ENCODE data around the gene DCDC2B.

The DCDC2B gene

DNA sequence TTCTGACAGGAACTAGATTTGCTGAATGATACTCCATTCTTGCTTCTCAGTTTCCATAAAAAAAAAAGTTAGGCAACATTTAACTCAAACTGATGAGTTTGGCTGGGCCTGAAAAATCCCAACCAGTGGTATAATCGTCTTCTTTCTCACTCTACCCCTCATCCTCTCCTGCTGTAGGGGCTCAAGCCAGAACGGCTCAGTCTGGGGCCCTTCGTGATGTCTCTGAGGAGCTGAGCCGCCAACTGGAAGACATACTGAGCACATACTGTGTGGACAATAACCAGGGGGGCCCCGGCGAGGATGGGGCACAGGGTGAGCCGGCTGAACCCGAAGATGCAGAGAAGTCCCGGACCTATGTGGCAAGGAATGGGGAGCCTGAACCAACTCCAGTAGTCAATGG lies 27.8 kb upstream of the DCDC2B start:
- Histone ChIP-seq H3K4me3 (ENCODE audit: extremely low read depth, insufficient read depth, low read length, poor library complexity, severe bottlenecking) (peak overlapping the region; percentile 71), H3K4me1 (ENCODE audit: control insufficient read depth, insufficient read depth, low read length, poor library complexity, severe bottlenecking) (peaks cover 17% of the 10 kb centered on the region), H3K9me3 (ENCODE audit: control insufficient read depth, low read length) (no peaks in the 10 kb centered on the region), H3K27ac (ENCODE audit: low read depth, low read length, severe bottlenecking) (no peak overlapping the region), H3K36me3 (ENCODE audit: control insufficient read depth, insufficient read depth, low read length) (peaks cover 55% of the 10 kb centered on the region)
- WGBS, 2 experiments (ENCODE audit: insufficient coverage in 2 of 2), result 97 to 100% methylated on average over 9 of the region's 9 CpGs

DNA sequence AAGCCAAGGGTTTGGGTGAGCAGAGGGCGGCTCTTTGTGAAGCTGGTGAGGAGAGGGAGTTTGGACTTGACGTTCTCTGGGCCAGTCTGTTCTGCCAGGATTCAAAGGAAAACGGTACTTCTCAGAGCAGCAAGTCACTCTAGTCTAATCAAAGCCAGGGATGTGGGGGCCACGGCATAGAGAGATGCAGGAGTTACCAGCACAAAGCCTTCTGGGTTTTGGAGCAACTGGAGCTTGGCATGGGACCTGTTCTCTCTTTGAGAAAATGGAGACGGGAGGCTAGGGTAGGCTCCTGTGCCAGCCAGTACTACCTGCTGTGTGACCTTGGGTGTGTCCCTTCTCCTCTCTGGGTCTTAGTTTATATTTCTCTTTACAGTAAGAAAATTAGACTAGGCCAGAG lies 27.3 kb upstream of the DCDC2B start:
- WGBS, 2 experiments (ENCODE audit: insufficient coverage in 2 of 2), result 98 to 100% methylated on average over 4 of the region's 5 CpGs

DNA sequence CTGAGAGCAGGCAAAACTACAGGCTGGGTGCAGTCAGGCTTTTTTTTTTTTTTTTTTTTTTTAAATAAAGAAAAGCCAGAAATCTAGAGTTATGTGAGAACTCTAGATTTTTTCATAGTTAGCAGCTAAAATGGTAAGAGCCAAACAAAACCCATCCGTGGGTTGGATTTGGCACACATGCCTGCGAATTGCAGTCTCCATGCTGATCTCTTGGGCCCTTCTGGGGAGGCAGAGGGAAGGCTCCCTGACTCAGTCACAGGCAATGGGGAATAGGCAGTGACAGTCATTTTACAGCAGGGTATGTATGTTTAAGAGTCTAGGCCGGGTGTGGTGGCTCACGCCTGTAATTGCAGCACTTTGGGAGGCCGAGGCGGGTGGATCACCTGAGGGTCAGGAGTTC lies 26.8 kb upstream of the DCDC2B start:
- Histone ChIP-seq H3K36me3 (ENCODE audit: control insufficient read depth, insufficient read depth, low read length) (peaks cover 62% of the 10 kb centered on the region), H3K27ac (ENCODE audit: low read depth, low read length, severe bottlenecking) (no peak overlapping the region), H3K4me1 (ENCODE audit: control insufficient read depth, insufficient read depth, low read length, poor library complexity, severe bottlenecking) (peaks cover 17% of the 10 kb centered on the region), H3K4me3 (ENCODE audit: extremely low read depth, insufficient read depth, low read length, poor library complexity, severe bottlenecking) (peak overlapping the region; percentile 71), H3K9me3 (ENCODE audit: control insufficient read depth, low read length) (no peaks in the 10 kb centered on the region)
- WGBS, 2 experiments (ENCODE audit: insufficient coverage in 2 of 2), result 91 to 97% methylated on average over 6 of the region's 6 CpGs

More for the DNA sequence above, 27.3 kb upstream of the DCDC2B start:
- Histone ChIP-seq H3K4me3 (ENCODE audit: extremely low read depth, insufficient read depth, low read length, poor library complexity, severe bottlenecking) (peak overlapping the region; percentile 71), H3K9me3 (ENCODE audit: control insufficient read depth, low read length) (no peaks in the 10 kb centered on the region), H3K36me3 (ENCODE audit: control insufficient read depth, insufficient read depth, low read length) (peaks cover 58% of the 10 kb centered on the region), H3K4me1 (ENCODE audit: control insufficient read depth, insufficient read depth, low read length, poor library complexity, severe bottlenecking) (peaks cover 17% of the 10 kb centered on the region), H3K27ac (ENCODE audit: low read depth, low read length, severe bottlenecking) (no peak overlapping the region)

DNA sequence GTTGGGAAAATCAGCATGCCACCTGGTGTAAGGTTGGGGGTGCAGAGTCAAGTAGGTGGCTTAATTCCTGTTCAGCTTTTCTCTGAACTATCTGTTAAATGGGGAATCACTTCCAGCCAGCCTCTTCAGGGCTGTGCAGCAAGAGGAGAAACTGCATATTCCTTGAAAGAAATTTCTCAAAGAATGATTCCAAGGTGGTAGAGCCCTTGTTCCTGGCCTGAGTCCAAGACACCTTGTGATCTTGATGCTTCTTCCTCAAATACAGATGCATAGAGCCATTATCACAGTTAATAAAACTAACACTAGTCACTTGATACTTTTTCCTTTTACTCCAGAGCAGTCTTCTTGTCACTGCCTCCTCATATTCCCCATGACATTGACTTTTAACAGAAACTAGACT lies 24.2 kb upstream of the DCDC2B start:
- Histone ChIP-seq H3K27ac (ENCODE audit: low read depth, low read length, severe bottlenecking) (no peak overlapping the region), H3K4me1 (ENCODE audit: control insufficient read depth, insufficient read depth, low read length, poor library complexity, severe bottlenecking) (peaks cover 17% of the 10 kb centered on the region), H3K4me3 (ENCODE audit: extremely low read depth, insufficient read depth, low read length, poor library complexity, severe bottlenecking) (no peak overlapping the region), H3K9me3 (ENCODE audit: control insufficient read depth, low read length) (no peaks in the 10 kb centered on the region), H3K36me3 (ENCODE audit: control insufficient read depth, insufficient read depth, low read length) (peaks cover 86% of the 10 kb centered on the region)

DNA sequence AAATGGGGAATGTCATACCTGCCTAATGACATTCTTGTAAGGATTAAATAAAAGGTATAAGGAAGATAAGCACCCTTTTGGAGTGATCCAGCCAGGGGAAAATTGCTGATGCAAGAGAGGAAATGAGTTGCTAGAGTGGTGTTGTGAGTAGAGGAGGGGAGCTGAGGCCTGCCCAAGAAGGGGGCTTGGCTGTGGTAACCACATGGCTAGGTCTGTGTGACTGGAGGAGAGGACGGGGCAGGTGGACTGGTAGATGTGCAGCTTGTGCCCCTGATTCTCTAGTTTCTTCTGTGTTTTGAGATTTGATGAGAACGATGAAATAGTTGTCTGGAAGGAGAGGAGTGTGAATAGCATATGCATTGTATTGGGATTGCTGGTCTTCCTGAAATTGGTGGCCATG lies 22.8 kb upstream of the DCDC2B start:
- H3K36me3 ChIP-seq (ENCODE audit: control insufficient read depth, insufficient read depth, low read length), result peaks cover 95% of the 10 kb centered on the region

DNA sequence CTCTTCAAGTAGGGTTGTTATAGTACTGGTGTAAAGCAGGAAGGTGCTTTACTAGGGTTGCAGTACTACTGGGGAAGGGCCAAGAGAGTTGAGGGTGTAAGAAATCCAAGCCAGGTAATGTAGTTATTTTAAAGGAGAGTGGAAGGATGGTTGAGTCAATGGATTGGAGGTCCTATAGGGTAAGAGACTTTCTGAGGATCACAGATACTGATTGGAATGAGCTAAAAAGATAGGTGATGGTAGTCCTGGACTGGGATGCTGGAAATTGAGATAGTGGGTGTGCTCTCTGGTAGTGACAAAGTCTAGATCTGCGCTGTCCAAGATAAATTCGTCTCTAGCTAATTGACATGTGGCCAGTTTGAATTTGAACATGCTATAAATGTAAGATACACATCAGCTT lies 22.4 kb upstream of the DCDC2B start:
- Histone ChIP-seq H3K4me1 (ENCODE audit: control insufficient read depth, insufficient read depth, low read length, poor library complexity, severe bottlenecking) (peaks cover 9% of the 10 kb centered on the region), H3K27ac (ENCODE audit: low read depth, low read length, severe bottlenecking) (peak overlapping the region; percentile 24), H3K36me3 (ENCODE audit: control insufficient read depth, insufficient read depth, low read length) (peaks cover 95% of the 10 kb centered on the region), H3K9me3 (ENCODE audit: control insufficient read depth, low read length) (no peaks in the 10 kb centered on the region), H3K4me3 (ENCODE audit: extremely low read depth, insufficient read depth, low read length, poor library complexity, severe bottlenecking) (no peak overlapping the region)
- no CpG with 5 or more reads among the region's 2 CpGs for WGBS, 2 experiments (ENCODE audit: insufficient coverage in 2 of 2)

More for the DNA sequence above, 22.8 kb upstream of the DCDC2B start:
- 100% methylated on average over 2 of the region's 2 CpGs for WGBS, 2 experiments (ENCODE audit: insufficient coverage in 2 of 2)
- Histone ChIP-seq H3K4me3 (ENCODE audit: extremely low read depth, insufficient read depth, low read length, poor library complexity, severe bottlenecking) (no peak overlapping the region), H3K9me3 (ENCODE audit: control insufficient read depth, low read length) (no peaks in the 10 kb centered on the region), H3K27ac (ENCODE audit: low read depth, low read length, severe bottlenecking) (peak overlapping the region; percentile 24), H3K4me1 (ENCODE audit: control insufficient read depth, insufficient read depth, low read length, poor library complexity, severe bottlenecking) (peaks cover 13% of the 10 kb centered on the region)

DNA sequence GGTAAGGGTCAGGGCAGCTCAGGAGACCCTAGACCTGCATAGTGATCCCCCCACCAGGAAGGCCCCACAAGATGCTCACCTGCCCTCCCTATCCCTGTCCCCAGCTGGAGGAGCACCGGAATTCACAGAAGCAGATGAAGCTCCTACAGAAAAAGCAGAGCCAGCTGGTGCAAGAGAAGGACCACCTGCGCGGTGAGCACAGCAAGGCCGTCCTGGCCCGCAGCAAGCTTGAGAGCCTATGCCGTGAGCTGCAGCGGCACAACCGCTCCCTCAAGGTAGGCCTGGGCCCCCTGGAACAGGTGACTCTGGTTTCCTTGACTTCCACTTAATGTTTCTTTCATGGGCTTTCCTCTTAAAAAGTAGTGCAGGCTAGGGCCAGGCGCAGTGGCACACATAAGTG lies 21.0 kb upstream of the DCDC2B start:
- Histone ChIP-seq H3K36me3 (ENCODE audit: control insufficient read depth, insufficient read depth, low read length) (peaks cover 95% of the 10 kb centered on the region), H3K4me1 (ENCODE audit: control insufficient read depth, insufficient read depth, low read length, poor library complexity, severe bottlenecking) (peaks cover 4% of the 10 kb centered on the region), H3K27ac (ENCODE audit: low read depth, low read length, severe bottlenecking) (no peak overlapping the region), H3K9me3 (ENCODE audit: control insufficient read depth, low read length) (no peaks in the 10 kb centered on the region), H3K4me3 (ENCODE audit: extremely low read depth, insufficient read depth, low read length, poor library complexity, severe bottlenecking) (no peak overlapping the region)
- 96 to 98% methylated on average over 8 of the region's 9 CpGs for WGBS, 2 experiments (ENCODE audit: insufficient coverage in 2 of 2)

DNA sequence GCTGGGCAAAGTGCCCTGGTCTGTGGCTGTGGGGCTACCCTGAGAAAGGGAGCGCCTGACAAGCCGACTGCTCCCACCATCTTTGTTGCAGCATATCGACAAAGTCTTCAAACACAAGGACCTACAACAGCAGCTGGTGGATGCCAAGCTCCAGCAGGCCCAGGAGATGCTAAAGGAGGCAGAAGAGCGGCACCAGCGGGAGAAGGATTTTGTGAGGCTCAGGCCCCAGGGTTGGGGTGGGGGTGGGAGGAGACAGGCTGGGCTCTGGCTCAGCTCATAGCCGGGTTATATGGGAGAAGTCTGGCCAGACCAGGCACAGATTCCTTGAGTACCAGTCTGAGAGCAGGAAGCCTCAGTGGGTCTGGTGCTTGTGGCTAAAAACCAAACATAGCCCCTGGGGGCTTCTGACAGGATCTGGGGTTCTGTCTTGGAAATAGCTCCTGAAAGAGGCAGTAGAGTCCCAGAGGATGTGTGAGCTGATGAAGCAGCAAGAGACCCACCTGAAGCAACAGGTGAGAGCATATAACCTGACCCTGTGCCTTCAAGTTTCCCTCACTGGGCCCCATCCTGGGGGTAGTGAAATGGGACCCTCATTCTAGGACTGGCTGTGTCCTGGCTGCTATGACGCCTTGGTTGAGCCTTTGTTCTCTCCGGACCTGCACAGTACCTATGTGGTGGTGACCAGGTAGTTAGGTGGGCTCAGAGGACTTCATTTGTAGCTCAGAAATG lies 16.5 kb upstream of the DCDC2B start:
- Histone ChIP-seq H3K9me3 (ENCODE audit: control insufficient read depth, low read length) (no peaks in the 10 kb centered on the region), H3K4me3 (ENCODE audit: extremely low read depth, insufficient read depth, low read length, poor library complexity, severe bottlenecking) (no peak overlapping the region), H3K36me3 (ENCODE audit: control insufficient read depth, insufficient read depth, low read length) (peaks cover 98% of the 10 kb centered on the region), H3K4me1 (ENCODE audit: control insufficient read depth, insufficient read depth, low read length, poor library complexity, severe bottlenecking) (peaks cover 2% of the 10 kb centered on the region), H3K27ac (ENCODE audit: low read depth, low read length, severe bottlenecking) (no peak overlapping the region)
- 100% methylated on average over 3 to 6 of the region's 8 CpGs for WGBS, 2 experiments (ENCODE audit: insufficient coverage in 2 of 2)

DNA sequence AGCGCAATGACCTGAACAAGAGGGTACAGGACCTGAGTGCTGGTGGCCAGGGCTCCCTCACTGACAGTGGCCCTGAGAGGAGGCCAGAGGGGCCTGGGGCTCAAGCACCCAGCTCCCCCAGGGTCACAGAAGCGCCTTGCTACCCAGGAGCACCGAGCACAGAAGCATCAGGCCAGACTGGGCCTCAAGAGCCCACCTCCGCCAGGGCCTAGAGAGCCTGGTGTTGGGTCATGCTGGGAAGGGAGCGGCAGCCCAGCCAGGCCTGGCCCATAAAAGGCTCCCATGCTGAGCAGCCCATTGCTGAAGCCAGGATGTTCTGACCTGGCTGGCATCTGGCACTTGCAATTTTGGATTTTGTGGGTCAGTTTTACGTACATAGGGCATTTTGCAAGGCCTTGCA lies 13.9 kb upstream of the DCDC2B start:
- Histone ChIP-seq H3K4me1 (ENCODE audit: control insufficient read depth, insufficient read depth, low read length, poor library complexity, severe bottlenecking) (peaks cover 10% of the 10 kb centered on the region), H3K36me3 (ENCODE audit: control insufficient read depth, insufficient read depth, low read length) (peaks cover 82% of the 10 kb centered on the region), H3K27ac (ENCODE audit: low read depth, low read length, severe bottlenecking) (no peak overlapping the region), H3K4me3 (ENCODE audit: extremely low read depth, insufficient read depth, low read length, poor library complexity, severe bottlenecking) (no peak overlapping the region), H3K9me3 (ENCODE audit: control insufficient read depth, low read length) (no peaks in the 10 kb centered on the region)
- WGBS, 2 experiments (ENCODE audit: insufficient coverage in 2 of 2), result 94 to 96% methylated on average over 5 to 6 of the region's 6 CpGs

DNA sequence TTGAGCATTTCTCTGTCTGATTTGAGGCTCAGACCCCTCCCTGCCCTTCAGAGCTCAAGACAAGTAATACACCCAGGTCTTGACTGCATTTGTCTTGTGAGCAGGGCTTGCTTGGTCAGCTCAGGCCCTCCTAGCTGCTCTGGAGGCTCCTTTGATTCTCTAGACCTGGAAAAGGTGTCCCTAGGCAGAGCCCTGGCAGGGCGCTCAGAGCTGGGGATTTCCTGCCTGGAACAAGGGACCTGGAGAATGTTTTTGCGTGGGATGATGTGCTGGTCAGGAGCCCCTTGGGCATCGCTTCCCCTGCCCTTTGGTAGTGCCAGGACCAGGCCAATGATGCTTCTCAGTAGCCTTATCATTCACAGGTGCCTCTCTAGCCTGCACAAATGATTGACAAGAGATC lies 13.4 kb upstream of the DCDC2B start:
- Histone ChIP-seq H3K4me3 (ENCODE audit: extremely low read depth, insufficient read depth, low read length, poor library complexity, severe bottlenecking) (no peak overlapping the region), H3K9me3 (ENCODE audit: control insufficient read depth, low read length) (no peaks in the 10 kb centered on the region), H3K36me3 (ENCODE audit: control insufficient read depth, insufficient read depth, low read length) (peaks cover 77% of the 10 kb centered on the region), H3K27ac (ENCODE audit: low read depth, low read length, severe bottlenecking) (no peak overlapping the region), H3K4me1 (ENCODE audit: control insufficient read depth, insufficient read depth, low read length, poor library complexity, severe bottlenecking) (peaks cover 10% of the 10 kb centered on the region)
- 100% methylated on average over 2 to 3 of the region's 3 CpGs for WGBS, 2 experiments (ENCODE audit: insufficient coverage in 2 of 2)

DNA sequence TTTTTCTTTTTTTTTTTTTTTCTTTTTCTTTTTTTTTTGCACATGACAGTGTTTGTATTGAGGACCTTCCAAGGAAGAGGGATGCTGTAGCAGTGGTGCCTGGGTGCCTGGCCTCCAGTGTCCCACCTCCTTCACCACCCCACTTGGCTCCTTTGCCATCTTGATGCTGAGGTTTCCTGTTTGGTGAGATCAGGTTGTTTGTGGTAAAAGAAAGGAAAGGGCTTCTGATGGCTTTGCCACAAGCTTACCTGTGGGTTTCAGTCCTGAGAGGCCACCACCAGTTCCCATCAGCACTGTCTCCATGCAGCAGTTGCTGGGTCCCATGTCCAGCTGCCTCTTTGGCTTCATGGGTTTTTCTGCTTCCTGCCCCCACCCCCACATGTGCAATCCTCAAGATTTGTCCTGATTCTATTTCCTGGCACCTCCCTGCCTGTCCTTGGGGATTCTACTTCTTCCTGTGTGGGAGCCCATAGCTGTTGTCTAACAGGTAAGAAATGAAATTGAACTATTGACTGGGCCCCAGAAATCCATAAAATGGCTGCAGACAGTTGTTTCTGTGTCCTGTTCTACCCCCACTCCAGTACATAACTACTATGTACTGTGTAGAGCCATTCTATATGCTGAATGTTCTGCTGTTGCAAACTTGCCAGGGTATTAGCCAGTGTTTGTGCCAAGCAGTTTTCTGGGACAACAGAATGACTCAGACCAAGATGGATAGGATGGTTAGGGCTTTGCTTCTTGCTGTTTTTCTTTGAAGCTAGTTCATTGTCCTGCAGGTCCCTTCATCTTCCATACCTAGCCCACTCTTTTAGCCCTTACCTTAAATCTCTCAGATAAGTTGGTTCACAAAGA lies 12.7 kb upstream of the DCDC2B start:
- Histone ChIP-seq H3K9me3 (ENCODE audit: control insufficient read depth, low read length) (no peaks in the 10 kb centered on the region), H3K27ac (ENCODE audit: low read depth, low read length, severe bottlenecking) (no peak overlapping the region), H3K36me3 (ENCODE audit: control insufficient read depth, insufficient read depth, low read length) (peaks cover 70% of the 10 kb centered on the region), H3K4me1 (ENCODE audit: control insufficient read depth, insufficient read depth, low read length, poor library complexity, severe bottlenecking) (peaks cover 10% of the 10 kb centered on the region), H3K4me3 (ENCODE audit: extremely low read depth, insufficient read depth, low read length, poor library complexity, severe bottlenecking) (no peak overlapping the region)

Data from mesodermal cell (in vitro differentiated cells).